Right lobe of liver (tissue), 6 donors: Measurements from ENCODE around the gene FBXO17. TPM values are rescaled to one million over a fixed set of nuclear protein-coding genes. Genes with fewer than 3 reads are reported as not detected.

Experiments
- ATAC-seq, 4 donors: fragments of 200-7000 bp; cut with Tn5 transposase; one replicate each; pipeline ENCODE4 v1.9.1; 2020; ENCODE audit warnings: mild to moderate bottlenecking in 4 of 4, moderate library complexity in 4 of 4
- DNase-seq, 3 donors: peaks; one replicate each; pipeline ENCODE4 v3.0.0-alpha.2; 2020
- H3K27ac ChIP-seq, 3 donors: fragments of 200-600 bp; one replicate each; pipeline ENCODE4 v1.8.0; 2022
- H3K27me3 ChIP-seq, 2 donors: fragments of 200-600 bp; one replicate each; pipeline ENCODE4 v1.8.0; 2022
- H3K36me3 ChIP-seq, 4 donors: fragments of 200-600 bp; sonication (generic) in 1 of 4; one replicate each; pipeline versions ENCODE4 v1.5.1 to v1.8.0; 2017 to 2022; ENCODE audit warnings: control low read depth in 1 of 4
- H3K4me1 ChIP-seq, 4 donors: fragments of 200-600 bp; sonication (generic) in 1 of 4; one replicate each; pipeline versions ENCODE4 v1.5.1 to v1.8.0; 2017 to 2022; ENCODE audit warnings: control low read depth in 1 of 4
- H3K4me3 ChIP-seq, 3 donors: fragments of 200-600 bp; one replicate each; pipeline ENCODE4 v1.8.0; 2022
- H3K9me3 ChIP-seq, 4 donors: fragments of 200-600 bp; sonication (generic) in 1 of 4; one replicate each; pipeline versions ENCODE4 v1.5.1 to v1.8.0; 2017 to 2022; ENCODE audit warnings: control low read depth in 1 of 4
- POLR2A ChIP-seq: fragments of 450-650 bp; IDR thresholded peaks from one replicate; pipeline ENCODE4 v1.6.1; 2017; ENCODE audit warnings: antibody characterized with exemption, mild to moderate bottlenecking
- WGBS: methylation state at CpG from one replicate; pipeline ENCODE4 v1.1.6; 2018; ENCODE audit warnings: low coverage, low lambda C conversion rate; ENCODE audit not compliant: insufficient coverage; ENCODE audit errors: missing lambda C conversion rate; 5-methylcytosine and 5-hydroxymethylcytosine counted together
- intact Hi-C, 2 donors: fragments of 100-400 bp; cut with DNase I; formaldehyde crosslinking; loops; one replicate each; pipeline versions ENCODE4 v1.11.2 to v1.14.1; 2022
- total RNA-seq, 6 experiments: library from RNA; depleted of rRNA in 2 of 6; stranded (reverse); fragments of >200 nt in 2 of 6; fragmentation: NEBNext Ultra II Directional in 3 of 6; extraction: Animal tissue kit (Norgen Biotek cat#: 25700) in 3 of 6; gene quantifications; one replicate each; pipeline versions ENCODE4 v1.1.0 to v1.2.4, GENCODE V29; 2016 to 2023
- TF ChIP-seq, protein P1 (sequence below), 4 donors: fragments of 200-600 bp in 3 of 4; fragments of 450-650 bp in 1 of 4; IDR thresholded peaks; one replicate each; pipeline versions ENCODE4 v1.5.1 to v1.8.0; 2016 to 2022; ENCODE audit warnings: antibody characterized with exemption in 4 of 4, mild to moderate bottlenecking in 2 of 4
- donor health status: DM: no; HTN: yes; CAD: no.
- donor health status: DM: no; HTN: no; CAD: no.
- donor health status: DM: no; HTN: no; CAD: no.
- donor health status: DM: no; HTN: yes; CAD: no.
- donor health status: DM: no; HTN: yes; CAD: no.

The FBXO17 gene
- total RNA-seq, 6 experiments from 2014 or later, result 19.9 to 57.9 (median 36.7) TPM

DNA sequence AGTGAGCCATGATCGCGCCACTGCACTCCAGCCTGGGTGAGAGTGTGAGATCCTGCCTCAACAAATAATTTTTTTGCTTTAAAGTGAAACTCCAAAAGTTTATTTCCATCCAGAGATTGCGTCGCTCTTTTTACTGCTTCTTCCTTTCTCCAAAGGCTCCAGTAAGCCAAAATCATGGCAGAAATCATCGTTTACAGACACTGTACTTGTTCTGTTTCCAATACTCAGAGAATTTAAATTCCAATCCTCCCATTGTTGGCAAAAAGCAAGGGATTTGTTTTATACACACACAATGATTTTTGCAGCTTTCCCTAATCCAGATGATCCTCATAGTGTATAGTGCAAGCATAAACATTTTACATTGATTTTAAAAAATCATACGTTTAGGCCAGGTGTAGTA is 41.5 kb upstream of the FBXO17 start:
- H3K9me3 ChIP-seq, result no peaks in the 10 kb centered on the region
- WGBS, result 87% methylated on average over 6 of the region's 6 CpGs

DNA sequence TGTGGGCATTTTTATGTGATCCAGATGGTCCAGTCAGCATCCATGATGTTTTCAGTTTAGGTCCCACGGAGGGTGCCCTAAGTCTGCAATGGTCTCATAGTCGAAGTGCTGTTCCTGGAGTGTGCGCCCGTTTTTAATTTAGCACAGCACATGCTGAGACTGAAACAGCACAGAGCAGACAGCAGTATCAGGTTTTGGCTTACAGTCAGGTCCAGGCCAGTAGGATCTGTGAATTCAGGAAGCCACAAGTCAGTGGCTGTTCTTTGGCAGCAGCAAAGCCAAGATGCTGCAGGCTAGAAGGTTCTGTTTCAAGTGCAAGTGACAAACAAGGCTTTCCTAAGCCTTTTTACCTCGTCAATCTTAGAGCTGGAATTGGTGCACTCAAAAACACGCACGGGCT is 38.5 kb upstream of the FBXO17 start:
- WGBS, result 50% methylated on average over 1 of the region's 7 CpGs
- H3K27ac ChIP-seq, result no peak overlapping the region
- TF ChIP-seq POLR2A, result no peak
- TF ChIP-seq, protein P1, sequence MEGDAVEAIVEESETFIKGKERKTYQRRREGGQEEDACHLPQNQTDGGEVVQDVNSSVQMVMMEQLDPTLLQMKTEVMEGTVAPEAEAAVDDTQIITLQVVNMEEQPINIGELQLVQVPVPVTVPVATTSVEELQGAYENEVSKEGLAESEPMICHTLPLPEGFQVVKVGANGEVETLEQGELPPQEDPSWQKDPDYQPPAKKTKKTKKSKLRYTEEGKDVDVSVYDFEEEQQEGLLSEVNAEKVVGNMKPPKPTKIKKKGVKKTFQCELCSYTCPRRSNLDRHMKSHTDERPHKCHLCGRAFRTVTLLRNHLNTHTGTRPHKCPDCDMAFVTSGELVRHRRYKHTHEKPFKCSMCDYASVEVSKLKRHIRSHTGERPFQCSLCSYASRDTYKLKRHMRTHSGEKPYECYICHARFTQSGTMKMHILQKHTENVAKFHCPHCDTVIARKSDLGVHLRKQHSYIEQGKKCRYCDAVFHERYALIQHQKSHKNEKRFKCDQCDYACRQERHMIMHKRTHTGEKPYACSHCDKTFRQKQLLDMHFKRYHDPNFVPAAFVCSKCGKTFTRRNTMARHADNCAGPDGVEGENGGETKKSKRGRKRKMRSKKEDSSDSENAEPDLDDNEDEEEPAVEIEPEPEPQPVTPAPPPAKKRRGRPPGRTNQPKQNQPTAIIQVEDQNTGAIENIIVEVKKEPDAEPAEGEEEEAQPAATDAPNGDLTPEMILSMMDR (IDR thresholded peaks at IDR 0.05), result no peak
- no peak for DNase-seq
- ATAC-seq, result no peak
- no peak overlapping the region for H3K4me3 ChIP-seq
- no peaks in the 10 kb centered on the region for H3K27me3 ChIP-seq
- no peaks in the 10 kb centered on the region for H3K9me3 ChIP-seq
- intact Hi-C loops, result no loop called here
- H3K36me3 ChIP-seq, result no peaks in the 10 kb centered on the region
- H3K4me1 ChIP-seq, result no peaks in the 10 kb centered on the region

More for the DNA sequence above, 41.5 kb upstream of the FBXO17 start:
- no peak overlapping the region for H3K4me3 ChIP-seq
- H3K27me3 ChIP-seq, result no peaks in the 10 kb centered on the region
- no peak for DNase-seq
- TF ChIP-seq, protein P1 (IDR thresholded peaks at IDR 0.05), result no peak
- TF ChIP-seq POLR2A, result no peak
- H3K4me1 ChIP-seq, result no peaks in the 10 kb centered on the region
- no peak for ATAC-seq
- no peak overlapping the region for H3K27ac ChIP-seq
- H3K36me3 ChIP-seq, result no peaks in the 10 kb centered on the region
- intact Hi-C loops, result no loop called here

DNA sequence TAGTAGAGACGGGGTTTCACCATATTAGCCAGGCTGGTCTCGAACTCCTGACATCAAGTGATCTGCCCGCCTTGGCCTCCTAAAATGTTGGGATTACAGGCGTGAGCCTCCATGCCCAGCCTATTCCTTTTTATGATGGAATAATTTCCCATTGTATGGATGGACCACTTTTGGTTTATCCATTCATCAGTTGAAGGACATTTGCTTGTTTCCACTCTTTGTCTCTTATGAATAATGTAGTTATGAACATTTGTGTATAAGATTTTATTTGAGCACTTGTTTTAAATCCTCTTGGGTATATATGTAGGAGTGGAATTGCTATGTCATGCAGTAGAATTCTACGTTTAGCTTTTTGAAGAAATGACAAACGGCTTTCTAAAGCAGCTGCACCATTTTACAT is 33.5 kb upstream of the FBXO17 start:
- ATAC-seq, result no peak
- H3K9me3 ChIP-seq, result no peaks in the 10 kb centered on the region
- no peaks in the 10 kb centered on the region for H3K4me1 ChIP-seq
- no peak overlapping the region for H3K4me3 ChIP-seq
- DNase-seq, result no peak
- no peak overlapping the region for H3K27ac ChIP-seq
- no peak for TF ChIP-seq POLR2A
- TF ChIP-seq, protein P1 (IDR thresholded peaks at IDR 0.05), result no peak
- 92% methylated on average over 6 of the region's 6 CpGs for WGBS
- no peaks in the 10 kb centered on the region for H3K36me3 ChIP-seq
- H3K27me3 ChIP-seq, result no peaks in the 10 kb centered on the region
- intact Hi-C loops, result no loop called here

DNA sequence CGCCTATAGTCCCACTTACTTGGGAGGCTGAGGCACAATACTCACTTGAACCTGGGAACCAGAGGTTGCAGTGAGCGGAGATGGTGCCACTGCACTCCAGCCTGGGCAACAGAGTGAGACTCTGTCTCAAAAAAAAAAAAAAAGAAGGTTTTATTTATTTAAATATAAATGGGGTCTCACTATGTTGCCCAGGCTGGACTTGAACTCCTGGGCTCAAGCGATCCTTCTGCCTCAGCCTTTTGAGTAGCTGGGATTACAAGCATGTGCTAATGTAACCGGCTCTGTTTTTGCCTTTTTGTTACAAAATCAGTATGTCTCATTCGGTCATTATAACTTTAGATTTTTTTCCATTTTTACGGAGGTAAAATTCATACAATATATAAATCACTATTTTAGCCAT is 32.6 kb upstream of the FBXO17 start:
- no peak for TF ChIP-seq POLR2A
- TF ChIP-seq, protein P1 (IDR thresholded peaks at IDR 0.05), result no peak
- no peaks in the 10 kb centered on the region for H3K9me3 ChIP-seq
- DNase-seq (no peak), ATAC-seq (no peak)
- H3K4me1 ChIP-seq, result no peaks in the 10 kb centered on the region
- intact Hi-C loops, result no loop called here
- H3K27me3 ChIP-seq, result no peaks in the 10 kb centered on the region
- H3K27ac ChIP-seq, result no peak overlapping the region
- WGBS, result 89% methylated on average over 6 of the region's 6 CpGs
- H3K36me3 ChIP-seq, result no peaks in the 10 kb centered on the region
- no peak overlapping the region for H3K4me3 ChIP-seq

DNA sequence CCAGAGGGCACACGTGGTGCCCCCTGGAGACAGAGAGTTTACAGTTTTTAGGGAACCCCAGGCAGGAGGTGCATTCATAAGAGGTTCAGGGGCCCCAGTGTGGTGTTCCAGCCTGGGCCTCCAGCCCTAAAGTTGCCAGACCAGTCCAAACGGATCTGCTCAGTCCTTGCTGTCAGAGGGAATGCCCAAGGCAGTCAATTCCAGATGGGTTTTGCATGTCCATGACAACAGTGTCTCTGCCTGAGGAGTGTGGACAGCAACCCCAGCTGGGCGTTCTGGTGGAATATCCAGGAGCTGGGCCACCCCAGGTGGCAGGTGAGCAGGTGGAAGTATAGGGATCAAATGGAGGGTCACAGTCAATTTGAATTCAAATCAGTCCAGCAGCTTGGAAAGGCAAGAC is 31.6 kb upstream of the FBXO17 start:
- intact Hi-C loops, result no loop called here
- no peak for TF ChIP-seq POLR2A
- TF ChIP-seq, protein P1 (IDR thresholded peaks at IDR 0.05), result no peak
- 68% methylated on average over 2 of the region's 3 CpGs for WGBS
- H3K4me3 ChIP-seq, result no peak overlapping the region
- H3K4me1 ChIP-seq, result no peaks in the 10 kb centered on the region
- no peaks in the 10 kb centered on the region for H3K27me3 ChIP-seq
- no peaks in the 10 kb centered on the region for H3K9me3 ChIP-seq
- no peaks in the 10 kb centered on the region for H3K36me3 ChIP-seq
- no peak overlapping the region for H3K27ac ChIP-seq
- ATAC-seq, result no peak
- no peak for DNase-seq
